ENCODE data around the gene RBMS1. TPM values are rescaled to one million over a fixed set of nuclear protein-coding genes. Genes with fewer than 3 reads are reported as not detected.

Gene RBMS1
- total RNA-seq, 1 experiment from 2014 or later, result 65.4 TPM

DNA sequence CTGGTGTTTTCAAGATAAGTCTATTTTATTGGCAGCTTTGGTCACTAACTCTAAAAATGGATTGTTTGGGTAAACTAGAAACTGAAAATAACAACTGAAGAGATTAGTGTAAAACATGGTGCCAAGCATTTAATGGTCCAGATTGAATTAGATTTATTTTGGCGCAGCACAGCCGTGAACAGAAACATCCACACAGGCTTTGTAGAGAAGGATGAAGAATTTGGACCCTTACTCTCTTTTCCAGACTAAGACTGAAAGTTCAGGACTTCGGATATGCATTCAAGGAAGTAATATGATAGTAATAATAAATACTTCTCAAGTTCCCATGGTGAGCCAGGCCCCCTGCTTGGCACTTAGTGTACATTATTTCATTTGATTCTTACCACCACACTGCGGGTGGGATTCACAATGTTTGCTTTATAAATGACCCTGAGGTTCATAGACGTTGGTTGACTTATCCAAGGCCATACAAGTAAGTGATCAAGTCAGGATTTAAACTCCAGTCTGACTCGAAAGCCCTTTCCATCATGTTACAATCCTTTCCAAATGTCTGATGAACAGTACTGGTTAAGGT lies 239.3 kb downstream of the RBMS1 start:
- Mint-ChIP-seq H3K9me3 (ENCODE audit: unreplicated experiment) (no peaks in the 10 kb centered on the region), H3K4me3 (ENCODE audit: unreplicated experiment) (no peak overlapping the region), H3K27me3 (ENCODE audit: insufficient read depth, unreplicated experiment) (no peaks in the 10 kb centered on the region), H3K27ac (ENCODE audit: low read depth, unreplicated experiment) (no peak overlapping the region), H3K4me1 (ENCODE audit: insufficient read depth, unreplicated experiment) (peaks cover 23% of the 10 kb centered on the region), H3K36me3 (ENCODE audit: insufficient read depth, unreplicated experiment) (no peaks in the 10 kb centered on the region)
- TF ChIP-seq, protein P1, sequence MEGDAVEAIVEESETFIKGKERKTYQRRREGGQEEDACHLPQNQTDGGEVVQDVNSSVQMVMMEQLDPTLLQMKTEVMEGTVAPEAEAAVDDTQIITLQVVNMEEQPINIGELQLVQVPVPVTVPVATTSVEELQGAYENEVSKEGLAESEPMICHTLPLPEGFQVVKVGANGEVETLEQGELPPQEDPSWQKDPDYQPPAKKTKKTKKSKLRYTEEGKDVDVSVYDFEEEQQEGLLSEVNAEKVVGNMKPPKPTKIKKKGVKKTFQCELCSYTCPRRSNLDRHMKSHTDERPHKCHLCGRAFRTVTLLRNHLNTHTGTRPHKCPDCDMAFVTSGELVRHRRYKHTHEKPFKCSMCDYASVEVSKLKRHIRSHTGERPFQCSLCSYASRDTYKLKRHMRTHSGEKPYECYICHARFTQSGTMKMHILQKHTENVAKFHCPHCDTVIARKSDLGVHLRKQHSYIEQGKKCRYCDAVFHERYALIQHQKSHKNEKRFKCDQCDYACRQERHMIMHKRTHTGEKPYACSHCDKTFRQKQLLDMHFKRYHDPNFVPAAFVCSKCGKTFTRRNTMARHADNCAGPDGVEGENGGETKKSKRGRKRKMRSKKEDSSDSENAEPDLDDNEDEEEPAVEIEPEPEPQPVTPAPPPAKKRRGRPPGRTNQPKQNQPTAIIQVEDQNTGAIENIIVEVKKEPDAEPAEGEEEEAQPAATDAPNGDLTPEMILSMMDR (IDR thresholded peaks at IDR 0.05; ENCODE audit: unreplicated experiment), result no peak
- intact Hi-C loops (cut with micrococcal nuclease), result no loop called here
- POLR2A ChIA-PET, result interaction anchor here (1.2 to 2.0 kb wide), 2 partner anchors 33 to 145 kb away, joined by 5 to 6 read pairs; no protein-coding TSS in a partner anchor
- DNase-seq (ENCODE audit: unreplicated experiment), result no peak
- CTCF ChIA-PET, result interaction anchor here (1.0 to 3.7 kb wide), 8 partner anchors 10 to 809 kb away, joined by 3 to 15 read pairs (median 4); no protein-coding TSS in a partner anchor
- no TSS peak for BruUV-seq (replicated peaks)

DNA sequence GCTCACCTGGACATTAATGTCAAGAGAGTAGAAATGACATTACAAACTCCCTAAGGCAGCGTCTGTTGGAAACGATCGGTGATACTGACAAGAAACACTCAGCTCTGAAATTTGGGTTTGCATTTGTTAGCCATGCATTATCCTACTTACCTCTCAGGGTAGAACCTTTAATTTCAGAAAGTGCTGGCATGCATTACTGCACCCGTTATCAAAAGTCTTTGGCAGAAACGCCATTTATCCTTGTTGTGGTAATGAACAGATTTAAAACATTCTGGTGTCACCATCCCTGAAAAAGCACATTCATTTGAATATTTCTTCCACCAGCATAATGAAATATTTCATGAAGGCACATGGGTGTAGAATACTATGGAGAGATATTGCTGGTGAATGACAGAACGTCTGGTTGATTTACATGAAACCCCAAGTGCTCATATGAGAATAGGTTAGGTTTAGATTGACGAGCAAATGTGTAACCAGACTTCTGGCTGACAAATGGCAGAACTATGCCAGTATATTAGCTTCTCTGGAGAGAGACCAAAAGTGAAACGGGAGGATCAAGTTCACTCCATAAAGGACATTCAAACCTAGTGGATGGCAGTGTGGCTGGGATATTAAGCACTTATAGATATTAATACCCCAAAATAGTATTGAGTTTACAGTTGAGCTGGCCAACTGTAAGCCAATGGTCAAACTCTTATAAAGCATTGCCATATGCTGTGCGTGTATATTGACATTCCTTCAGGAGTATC lies 240.0 kb downstream of the RBMS1 start:
- no TSS peak for BruUV-seq (replicated peaks)

DNA sequence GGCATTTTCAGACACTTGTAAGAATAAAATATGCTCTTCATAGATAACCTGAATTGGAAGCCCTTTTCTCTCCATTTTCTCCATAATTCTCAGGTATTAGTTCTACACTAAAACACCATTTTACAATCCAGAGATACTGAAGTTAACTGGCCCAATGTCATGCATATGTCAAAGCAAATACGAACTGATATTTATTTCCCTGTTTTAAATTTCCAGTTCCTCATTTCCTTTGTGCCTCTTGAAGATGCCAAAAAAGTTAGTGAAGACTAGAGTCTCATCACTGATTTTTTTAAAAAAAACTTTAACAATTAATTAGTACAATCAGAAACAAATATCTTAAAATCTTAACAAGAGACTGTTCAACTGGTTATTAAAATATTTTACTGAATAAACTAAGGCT lies 240.7 kb downstream of the RBMS1 start:
- CTCF ChIA-PET, result interaction anchor here (0.5 to 3.7 kb wide), 15 partner anchors 9 to 741 kb away, joined by 3 to 25 read pairs (median 4); no protein-coding TSS in a partner anchor
- H3K36me3 Mint-ChIP-seq (ENCODE audit: insufficient read depth, unreplicated experiment), result no peaks in the 10 kb centered on the region
- H3K27ac Mint-ChIP-seq (ENCODE audit: low read depth, unreplicated experiment), result no peak overlapping the region
- no TSS peak for BruUV-seq (replicated peaks)
- TF ChIP-seq, protein P1 (IDR thresholded peaks at IDR 0.05; ENCODE audit: unreplicated experiment), result no peak
- no peaks in the 10 kb centered on the region for H3K9me3 Mint-ChIP-seq (ENCODE audit: unreplicated experiment)
- intact Hi-C loops (cut with micrococcal nuclease), result loop anchor here (1.0 to 2.0 kb wide), 3 partner anchors 142 to 741 kb away; no protein-coding TSS in a partner anchor
- POLR2A ChIA-PET, result interaction anchor here (0.6 to 2.0 kb wide), 5 partner anchors 11 to 228 kb away, joined by 3 to 6 read pairs (median 4); no protein-coding TSS in a partner anchor
- no peak overlapping the region for H3K4me3 Mint-ChIP-seq (ENCODE audit: unreplicated experiment)
- H3K4me1 Mint-ChIP-seq (ENCODE audit: insufficient read depth, unreplicated experiment), result peaks cover 23% of the 10 kb centered on the region
- no peaks in the 10 kb centered on the region for H3K27me3 Mint-ChIP-seq (ENCODE audit: insufficient read depth, unreplicated experiment)
- DNase-seq (ENCODE audit: unreplicated experiment), result no peak

More for the DNA sequence above, 240.0 kb downstream of the RBMS1 start:
- H3K27ac Mint-ChIP-seq (ENCODE audit: low read depth, unreplicated experiment), result no peak overlapping the region
- intact Hi-C loops (cut with micrococcal nuclease), result loop anchor here (2.0 kb wide), 2 partner anchors 143 to 717 kb away; no protein-coding TSS in a partner anchor
- no peaks in the 10 kb centered on the region for H3K36me3 Mint-ChIP-seq (ENCODE audit: insufficient read depth, unreplicated experiment)
- DNase-seq (ENCODE audit: unreplicated experiment), result no peak
- H3K9me3 Mint-ChIP-seq (ENCODE audit: unreplicated experiment), result no peaks in the 10 kb centered on the region
- TF ChIP-seq, protein P1 (IDR thresholded peaks at IDR 0.05; ENCODE audit: unreplicated experiment), result no peak
- ChIA-PET CTCF (interaction anchor here (1.0 to 3.7 kb wide), 8 partner anchors 27 to 810 kb away, joined by 3 to 22 read pairs (median 4); no protein-coding TSS in a partner anchor), POLR2A (interaction anchor here (0.6 to 2.0 kb wide), 2 partner anchors 18 to 144 kb away, joined by 4 to 6 read pairs; no protein-coding TSS in a partner anchor)
- H3K4me1 Mint-ChIP-seq (ENCODE audit: insufficient read depth, unreplicated experiment), result peaks cover 23% of the 10 kb centered on the region
- no peak overlapping the region for H3K4me3 Mint-ChIP-seq (ENCODE audit: unreplicated experiment)
- no peaks in the 10 kb centered on the region for H3K27me3 Mint-ChIP-seq (ENCODE audit: insufficient read depth, unreplicated experiment)
